Measurements from ENCODE around the gene RGMA. TPM values are rescaled to one million over a fixed set of nuclear protein-coding genes. Genes with fewer than 3 reads are reported as not detected.

Gene RGMA
- total RNA-seq, 2 donors from 2014 or later, result 0.18 to 0.32 TPM

DNA sequence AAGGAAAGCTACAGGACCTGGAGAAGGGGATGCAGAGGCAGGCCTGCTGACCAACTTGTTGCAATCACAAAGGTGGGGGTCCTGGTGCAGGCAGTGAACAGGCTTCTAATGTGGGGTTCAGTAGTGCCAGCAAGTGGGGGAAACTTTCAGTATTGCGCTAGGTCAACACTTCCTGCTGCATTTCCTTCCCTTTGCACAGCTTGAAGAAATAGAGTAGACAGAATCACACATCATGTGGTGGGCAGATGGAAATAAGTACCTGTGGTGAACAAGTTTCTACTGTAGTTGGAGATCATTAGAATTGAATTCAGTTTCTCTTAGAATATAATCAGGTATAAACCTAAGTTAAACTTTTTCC lies 63.4 kb downstream of the RGMA start:
- ATAC-seq (no peak), DNase-seq (ENCODE audit: low spot score in 2 of 2) (no peak)
- Mint-ChIP-seq H3K9me3 (peaks cover 0 to 8% of the 10 kb centered on the region in 2 donors), H3K36me3 (peaks cover 32 to 53% of the 10 kb centered on the region in 2 donors), H3K27ac (peak overlapping the region; percentile 71 to 82)

GRCh38 chr15:93024716-93025624 lies 64.0 kb downstream of the RGMA start:
- H3K27ac Mint-ChIP-seq, result peak overlapping the region; percentile 71 to 82

DNA sequence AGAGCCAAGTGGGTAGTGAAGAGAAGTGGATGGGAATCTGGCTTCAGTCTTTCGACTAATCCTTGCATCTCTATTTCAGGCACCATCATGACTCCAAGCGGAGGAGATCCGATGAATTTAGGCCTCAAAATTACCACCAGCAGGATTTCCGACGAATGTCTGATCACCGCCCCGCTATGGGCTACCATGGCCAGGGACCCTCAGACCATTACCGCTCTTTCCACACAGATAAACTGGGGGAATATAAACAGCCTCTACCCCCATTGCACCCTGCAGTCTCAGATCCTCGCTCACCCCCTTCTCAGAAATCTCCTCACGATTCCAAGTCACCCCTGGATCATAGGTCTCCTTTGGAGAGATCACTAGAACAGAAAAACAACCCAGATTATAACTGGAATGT lies 64.7 kb downstream of the RGMA start:
- peak overlapping the region; percentile 70 to 71 for H3K27ac Mint-ChIP-seq
- peaks cover 44 to 66% of the 10 kb centered on the region in 2 donors for H3K36me3 Mint-ChIP-seq
- ATAC-seq, result no peak

More at GRCh38 chr15:93024716-93025624, 64.0 kb downstream of the RGMA start:
- Mint-ChIP-seq H3K36me3 (peaks cover 39 to 59% of the 10 kb centered on the region in 2 donors), H3K9me3 (peaks cover 0 to 8% of the 10 kb centered on the region in 2 donors)
- no peak for DNase-seq (ENCODE audit: low spot score in 2 of 2)
- ATAC-seq, result no peak

DNA sequence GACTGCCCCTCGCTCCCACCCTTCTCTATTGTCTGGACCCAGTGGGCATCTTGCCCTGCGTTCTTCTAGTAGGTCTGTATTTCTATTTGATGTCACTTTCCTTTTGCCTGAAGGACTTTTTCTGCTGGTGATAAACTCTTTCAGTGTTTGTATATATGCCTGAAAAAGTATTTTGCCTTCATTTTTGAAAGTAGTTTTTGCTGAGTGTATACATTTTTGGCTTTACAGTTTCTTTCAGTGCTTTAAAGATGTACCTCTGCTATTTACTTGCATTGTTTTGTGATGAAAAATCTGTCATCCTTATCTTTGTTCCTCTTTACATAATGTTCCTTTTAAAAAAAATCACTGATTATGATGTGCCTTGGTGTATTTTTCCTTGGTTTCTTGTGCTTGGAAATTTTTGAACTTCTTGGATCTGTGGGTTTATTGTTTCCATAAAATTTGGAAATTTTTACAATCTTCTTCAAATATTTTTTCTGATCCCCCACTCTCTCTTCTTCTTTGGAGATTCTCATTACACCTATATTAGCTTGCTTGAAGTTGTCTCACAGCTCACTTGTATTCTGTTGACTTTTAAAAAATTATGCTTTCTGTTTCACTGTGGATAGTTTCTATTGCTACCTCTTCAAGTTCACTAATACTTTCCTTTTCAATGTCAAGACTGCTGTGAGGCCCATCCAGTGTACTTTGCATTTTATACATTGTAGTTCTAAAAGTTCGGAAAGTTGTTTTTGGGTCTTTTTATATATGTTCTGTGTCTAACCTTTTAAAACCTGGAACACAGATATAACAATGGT lies 67.8 kb downstream of the RGMA start:
- Mint-ChIP-seq H3K36me3 (peaks cover 58 to 86% of the 10 kb centered on the region in 2 donors), H3K27ac (peak overlapping the region; percentile 72 to 84), H3K9me3 (peaks cover 0 to 8% of the 10 kb centered on the region in 2 donors)
- DNase-seq (ENCODE audit: low spot score in 2 of 2), result no peak
- ATAC-seq, result peak; percentile 13 to 40

More for the DNA sequence above, 64.7 kb downstream of the RGMA start:
- peaks cover 0 to 8% of the 10 kb centered on the region in 2 donors for H3K9me3 Mint-ChIP-seq
- DNase-seq (ENCODE audit: low spot score in 2 of 2), result no peak

GRCh38 chr15:93019971-93020370 lies 69.0 kb downstream of the RGMA start:
- Mint-ChIP-seq H3K36me3 (peaks cover 68 to 79% of the 10 kb centered on the region in 2 donors), H3K9me3 (peaks cover 0 to 8% of the 10 kb centered on the region in 2 donors), H3K27ac (peak overlapping the region; percentile 72 to 93)
- DNase-seq (ENCODE audit: low spot score in 2 of 2) (no peak), ATAC-seq (no peak)

DNA sequence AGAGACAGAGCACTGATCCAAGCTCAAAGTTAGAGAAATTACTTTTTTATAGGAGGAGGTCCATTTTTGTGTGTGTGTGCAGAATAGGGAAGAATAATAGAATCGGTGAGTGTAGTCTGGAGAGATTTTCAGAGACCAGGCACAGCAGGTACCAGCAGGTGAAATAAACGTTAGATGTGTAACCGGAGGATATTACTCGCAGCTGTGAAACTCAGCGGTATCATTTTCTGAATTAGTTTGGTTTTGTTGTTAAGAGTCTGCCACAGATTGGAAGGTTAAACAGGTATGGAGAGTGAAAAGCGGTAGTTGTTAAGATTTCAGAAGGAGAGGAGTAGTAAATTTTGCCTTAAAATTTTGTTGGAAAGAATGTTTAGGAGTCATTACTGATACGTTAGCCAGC lies 69.9 kb downstream of the RGMA start:
- ATAC-seq, result peak; percentile 45 to 68
- H3K36me3 Mint-ChIP-seq, result peaks cover 66 to 76% of the 10 kb centered on the region in 2 donors
- no peak for DNase-seq (ENCODE audit: low spot score in 2 of 2)
- peak overlapping the region; percentile 37 to 72 for H3K27ac Mint-ChIP-seq
- H3K9me3 Mint-ChIP-seq, result peaks cover 0 to 8% of the 10 kb centered on the region in 2 donors

GRCh38 chr15:93018574-93018973 lies 70.4 kb downstream of the RGMA start:
- no peak for ATAC-seq
- DNase-seq (ENCODE audit: low spot score in 2 of 2), result no peak
- H3K27ac Mint-ChIP-seq, result peak overlapping the region; percentile 37 to 72
- H3K36me3 Mint-ChIP-seq, result peaks cover 64 to 72% of the 10 kb centered on the region in 2 donors
- H3K9me3 Mint-ChIP-seq, result peaks cover 0 to 8% of the 10 kb centered on the region in 2 donors

GRCh38 chr15:93017526-93017925 lies 71.5 kb downstream of the RGMA start:
- H3K9me3 Mint-ChIP-seq, result peaks cover 0 to under 1% of the 10 kb centered on the region in 2 donors
- H3K36me3 Mint-ChIP-seq, result peaks cover 63 to 69% of the 10 kb centered on the region in 2 donors
- peak overlapping the region in 1 of 2 donors; percentile 37 for H3K27ac Mint-ChIP-seq
- no peak for DNase-seq (ENCODE audit: low spot score in 2 of 2)
- ATAC-seq, result no peak

GRCh38 chr15:93012786-93013185 lies 76.2 kb downstream of the RGMA start:
- Mint-ChIP-seq H3K36me3 (peaks cover 33 to 51% of the 10 kb centered on the region in 2 donors), H3K9me3 (no peaks in the 10 kb centered on the region), H3K27ac (no peak overlapping the region)
- DNase-seq (ENCODE audit: low spot score in 2 of 2) (no peak), ATAC-seq (no peak)

DNA sequence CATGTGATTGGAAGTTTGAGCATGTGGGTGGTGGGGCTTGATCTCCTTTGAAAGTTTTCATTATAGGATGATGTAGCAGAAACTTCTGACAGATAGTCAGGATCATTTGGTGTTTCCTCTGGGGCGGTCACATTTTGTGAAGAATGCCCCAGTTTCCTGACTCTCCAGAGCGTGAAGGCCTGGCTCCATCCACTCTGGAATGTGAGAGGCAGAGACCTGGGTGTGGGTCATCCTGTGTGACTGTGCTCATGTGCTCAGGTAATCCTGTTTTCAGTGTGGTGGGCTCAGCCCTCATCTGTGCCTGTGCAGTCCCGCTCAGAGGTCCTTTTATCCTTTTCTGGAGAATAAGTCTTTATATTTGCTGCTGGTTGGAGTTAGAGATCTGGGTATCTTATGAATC lies 81.0 kb downstream of the RGMA start:
- Mint-ChIP-seq H3K36me3 (peaks cover 11 to 46% of the 10 kb centered on the region in 2 donors), H3K27ac (peak overlapping the region; percentile 14 to 87), H3K9me3 (no peaks in the 10 kb centered on the region)
- DNase-seq (ENCODE audit: low spot score in 2 of 2) (no peak), ATAC-seq (no peak)

DNA sequence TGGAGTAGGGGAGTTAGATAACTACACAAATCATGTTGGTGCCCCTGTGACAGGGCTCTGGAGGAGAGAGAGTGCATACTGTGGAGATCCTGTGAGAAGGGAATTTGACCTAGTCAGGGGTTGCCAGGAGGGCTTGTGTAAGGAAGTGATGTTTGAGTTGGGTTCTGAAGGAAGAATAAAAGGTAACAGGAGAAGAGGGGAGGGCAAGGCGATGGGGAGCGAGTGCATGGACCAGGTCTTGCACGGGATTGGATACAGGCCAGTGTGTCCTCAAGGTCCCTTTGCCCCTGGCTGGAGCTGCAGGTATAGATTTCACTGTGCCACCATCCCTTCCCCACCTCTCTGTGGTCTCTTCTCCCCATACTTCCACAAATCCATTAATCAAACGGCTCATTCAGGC lies 83.9 kb downstream of the RGMA start:
- Mint-ChIP-seq H3K9me3 (no peaks in the 10 kb centered on the region), H3K27ac (peak overlapping the region in 1 of 2 donors; percentile 56), H3K36me3 (peaks cover 19 to 47% of the 10 kb centered on the region in 2 donors)
- no peak for DNase-seq (ENCODE audit: low spot score in 2 of 2)
- ATAC-seq, result peak in 1 of 2 donors; percentile 27

- H3K27ac Mint-ChIP-seq, result peak overlapping the region in 1 of 2 donors; percentile 6
- H3K36me3 Mint-ChIP-seq, result peaks cover 25 to 64% of the 10 kb centered on the region in 2 donors
- DNase-seq (ENCODE audit: low spot score in 2 of 2) (no peak), ATAC-seq (no peak)
- no peaks in the 10 kb centered on the region for H3K9me3 Mint-ChIP-seq
These were observed 87.1 kb downstream of the RGMA start for GRCh38 chr15:93001881-93002280.

GRCh38 chr15:93001156-93001555 lies 87.9 kb downstream of the RGMA start:
- Mint-ChIP-seq H3K27ac (peak overlapping the region in 1 of 2 donors; percentile 24), H3K36me3 (peaks cover 30 to 72% of the 10 kb centered on the region in 2 donors), H3K9me3 (no peaks in the 10 kb centered on the region)
- DNase-seq (ENCODE audit: low spot score in 2 of 2), result no peak
- no peak for ATAC-seq

- DNase-seq (ENCODE audit: low spot score in 2 of 2) (no peak), ATAC-seq (no peak)
- H3K36me3 Mint-ChIP-seq, result peaks cover 40 to 74% of the 10 kb centered on the region in 2 donors
- peak overlapping the region; percentile 50 to 89 for H3K27ac Mint-ChIP-seq
- H3K9me3 Mint-ChIP-seq, result no peaks in the 10 kb centered on the region
These were observed 91.2 kb downstream of the RGMA start for GRCh38 chr15:92997821-92998220.

DNA sequence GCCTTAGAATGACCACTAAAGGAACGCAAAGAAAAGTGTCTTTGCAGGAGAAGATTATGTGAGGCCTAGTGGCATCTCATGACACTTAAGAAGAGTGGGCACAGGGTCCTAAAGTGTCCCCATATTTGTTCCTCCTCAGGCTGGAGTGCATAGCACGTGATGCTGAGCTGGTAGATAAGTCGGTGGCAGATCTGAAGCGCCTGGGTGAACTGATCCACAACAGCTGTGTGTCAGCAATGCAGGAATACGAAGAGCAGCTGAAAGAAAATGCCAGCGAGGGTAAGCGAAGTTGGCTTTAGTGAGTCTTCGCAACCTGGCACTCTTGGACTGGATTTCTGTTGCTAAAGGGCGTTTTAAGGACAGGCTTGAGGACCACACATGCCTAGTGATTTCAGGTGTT lies 96.3 kb downstream of the RGMA start:
- Mint-ChIP-seq H3K36me3 (peaks cover 30 to 61% of the 10 kb centered on the region in 2 donors), H3K27ac (peak overlapping the region in 1 of 2 donors; percentile 31), H3K9me3 (no peaks in the 10 kb centered on the region)
- ATAC-seq, result no peak
- DNase-seq (ENCODE audit: low spot score in 2 of 2), result no peak

- no peak for ATAC-seq
- H3K9me3 Mint-ChIP-seq, result no peaks in the 10 kb centered on the region
These were observed 99.0 kb downstream of the RGMA start for GRCh38 chr15:92990031-92990430.

DNA sequence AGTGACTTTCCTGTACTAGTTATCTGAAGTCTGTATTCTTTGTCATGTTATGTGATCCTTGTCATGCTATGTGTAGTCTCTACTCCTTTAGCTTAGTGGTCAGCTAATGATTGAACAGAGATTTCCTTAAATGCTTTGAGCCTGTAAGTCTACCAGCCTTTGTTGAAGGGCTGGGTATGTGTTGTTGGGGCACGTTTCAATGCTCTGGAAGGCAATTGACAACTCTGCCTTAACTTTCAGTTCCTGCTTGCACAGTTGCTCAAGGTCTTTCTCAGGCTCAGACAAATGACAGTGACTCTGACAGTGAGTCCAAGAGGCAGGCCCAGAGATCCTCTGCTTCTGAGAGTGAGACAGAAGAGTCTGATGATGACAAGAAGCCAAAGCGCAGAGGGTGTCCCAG lies 99.5 kb downstream of the RGMA start:
- Mint-ChIP-seq H3K27ac (peak overlapping the region in 1 of 2 donors; percentile 69), H3K36me3 (peaks cover 10 to 41% of the 10 kb centered on the region in 2 donors), H3K9me3 (no peaks in the 10 kb centered on the region)
- ATAC-seq (no peak), DNase-seq (ENCODE audit: low spot score in 2 of 2) (no peak)

More at GRCh38 chr15:92990031-92990430, 99.0 kb downstream of the RGMA start:
- no peak for DNase-seq (ENCODE audit: low spot score in 2 of 2)
- Mint-ChIP-seq H3K27ac (peak overlapping the region in 1 of 2 donors; percentile 69), H3K36me3 (peaks cover 10 to 41% of the 10 kb centered on the region in 2 donors)
